H9 (cell line): ENCODE measurements around the gene DBX2. TPM values are rescaled to one million over a fixed set of nuclear protein-coding genes. Genes with fewer than 3 reads are reported as not detected.

Experiments
- DNase-seq: peaks from one replicate; pipeline ENCODE4 v3.0.0-alpha.2; 2017
- H2AFZ ChIP-seq: one replicate; pipeline ENCODE4 v1.6.1; 2013; ENCODE audit warnings: mild to moderate bottlenecking, low read length, control low read depth, moderate library complexity
- H2AK5ac ChIP-seq: 2 replicates; pipeline ENCODE4 v1.6.1; 2013; ENCODE audit warnings: low read length, control low read depth, mixed read lengths; ENCODE audit not compliant: insufficient read length
- H2BK120ac ChIP-seq: one replicate; pipeline ENCODE4 v1.6.1; 2013; ENCODE audit warnings: low read depth, mild to moderate bottlenecking, low read length, control low read depth, inconsistent platforms; ENCODE audit not compliant: poor library complexity, severe bottlenecking
- H2BK12ac ChIP-seq: 2 replicates; pipeline ENCODE4 v1.6.1; 2013; ENCODE audit warnings: low read length, control low read depth, mixed read lengths, low read depth; ENCODE audit not compliant: insufficient read length
- H2BK15ac ChIP-seq: 2 replicates; pipeline ENCODE4 v1.6.1; 2013; ENCODE audit warnings: low read depth, low read length, control low read depth
- H2BK20ac ChIP-seq: one replicate; pipeline ENCODE4 v1.6.1; 2013; ENCODE audit warnings: low read depth, mild to moderate bottlenecking, low read length, control low read depth, inconsistent platforms; ENCODE audit not compliant: poor library complexity, severe bottlenecking
- H2BK5ac ChIP-seq: 2 replicates; pipeline ENCODE4 v1.6.1; 2013; ENCODE audit warnings: low read length, control low read depth, mixed read lengths; ENCODE audit not compliant: insufficient read length
- H3K14ac ChIP-seq: 2 replicates; pipeline ENCODE4 v1.6.1; 2013; ENCODE audit warnings: low read length, control low read depth; ENCODE audit not compliant: insufficient read depth
- H3K18ac ChIP-seq: 2 replicates; pipeline ENCODE4 v1.6.1; 2013; ENCODE audit warnings: low read depth, mild to moderate bottlenecking, mixed read lengths, low read length, control low read depth; ENCODE audit not compliant: insufficient read length
- H3K23ac ChIP-seq: 2 replicates; pipeline ENCODE4 v1.6.1; 2013; ENCODE audit warnings: low read length, control low read depth, mixed read lengths, low read depth; ENCODE audit not compliant: insufficient read length
- H3K23me2 ChIP-seq: 2 replicates; pipeline ENCODE4 v1.6.1; 2013; ENCODE audit warnings: low read depth, mild to moderate bottlenecking, mixed read lengths, low read length, control low read depth; ENCODE audit not compliant: insufficient read length, poor library complexity, severe bottlenecking
- H3K27ac ChIP-seq: 2 replicates; pipeline ENCODE4 v1.5.1; 2013; ENCODE audit warnings: low read length, control low read depth, mixed read lengths, low read depth; ENCODE audit not compliant: insufficient read length
- H3K27me3 ChIP-seq: 2 replicates; pipeline ENCODE4 v1.6.1; 2013; ENCODE audit warnings: low read length, control low read depth, inconsistent platforms; ENCODE audit not compliant: insufficient read depth
- H3K4ac ChIP-seq: 2 replicates; pipeline ENCODE4 v1.6.1; 2013; ENCODE audit warnings: low read depth, mild to moderate bottlenecking, control low read depth, inconsistent platforms, low read length, moderate library complexity
- H3K4me1 ChIP-seq: 2 replicates; pipeline ENCODE4 v1.6.1; 2013; ENCODE audit warnings: low read length, control low read depth, inconsistent platforms; ENCODE audit not compliant: insufficient read depth
- H3K4me2 ChIP-seq: 2 replicates; pipeline ENCODE4 v1.6.1; 2013; ENCODE audit warnings: low read length, control low read depth, mixed read lengths; ENCODE audit not compliant: insufficient read length, insufficient read depth
- H3K56ac ChIP-seq: 2 replicates; pipeline ENCODE4 v1.6.1; 2013; ENCODE audit warnings: low read depth, mild to moderate bottlenecking, mixed read lengths, low read length, control low read depth; ENCODE audit not compliant: insufficient read length
- H3K79me1 ChIP-seq: 2 replicates; pipeline ENCODE4 v1.6.1; 2013; ENCODE audit warnings: low read depth, mild to moderate bottlenecking, moderate library complexity, low read length, control low read depth, inconsistent platforms; ENCODE audit not compliant: insufficient read depth, poor library complexity, severe bottlenecking
- H3K79me2 ChIP-seq: 2 replicates; pipeline ENCODE4 v1.6.1; 2013; ENCODE audit warnings: low read length, control low read depth, inconsistent platforms; ENCODE audit not compliant: insufficient read depth
- H3K9ac ChIP-seq: 2 replicates; pipeline ENCODE4 v1.6.1; 2013; ENCODE audit warnings: low read length, control low read depth, mixed read lengths; ENCODE audit not compliant: insufficient read length; ENCODE audit errors: extremely low read depth
- H3K9me3 ChIP-seq: one replicate; pipeline ENCODE4 v1.6.1; 2013; ENCODE audit warnings: low read depth, low read length, inconsistent platforms; ENCODE audit not compliant: control insufficient read depth
- H3T11ph ChIP-seq: one replicate; pipeline ENCODE4 v1.6.1; 2013; ENCODE audit warnings: mild to moderate bottlenecking, low read length, control low read depth, inconsistent platforms
- H4K20me1 ChIP-seq: one replicate; pipeline ENCODE4 v1.6.1; 2013; ENCODE audit not compliant: control insufficient read depth, insufficient read length, insufficient read depth
- H4K5ac ChIP-seq: 2 replicates; pipeline ENCODE4 v1.6.1; 2013; ENCODE audit warnings: low read depth, mild to moderate bottlenecking, mixed read lengths, low read length, control low read depth; ENCODE audit not compliant: insufficient read length
- H4K8ac ChIP-seq: replicated peaks from 2 replicates; pipeline ENCODE4 v1.6.1; 2013; ENCODE audit warnings: low read length, control low read depth, mixed read lengths, low read depth; ENCODE audit not compliant: insufficient read length
- H4K91ac ChIP-seq: 2 replicates; pipeline ENCODE4 v1.6.1; 2013; ENCODE audit warnings: low read depth, mild to moderate bottlenecking, moderate library complexity, mixed read lengths, low read length, control low read depth; ENCODE audit not compliant: insufficient read length
- H3K27ac Mint-ChIP-seq, 3 experiments: 2 replicates in 2 of 3; 3 replicates in 1 of 3; pipeline ENCODE4 v1.8.0; 2020 to 2021; ENCODE audit warnings: mixed read lengths in 3 of 3, mild to moderate bottlenecking in 1 of 3, moderate library complexity in 1 of 3
- H3K27me3 Mint-ChIP-seq: 2 replicates; pipeline ENCODE4 v1.8.0; 2021; ENCODE audit warnings: low read depth, mild to moderate bottlenecking, moderate library complexity, mixed read lengths
- H3K36me3 Mint-ChIP-seq, 3 experiments: 2 replicates in 2 of 3; 3 replicates in 1 of 3; pipeline ENCODE4 v1.8.0; 2020 to 2021; ENCODE audit warnings: low read depth in 3 of 3, mixed read lengths in 3 of 3; ENCODE audit not compliant: insufficient read depth in 1 of 3
- H3K4me1 Mint-ChIP-seq, 2 experiments: 2 replicates each; pipeline ENCODE4 v1.8.0; 2020; ENCODE audit warnings: mixed read lengths in 2 of 2
- H3K4me3 Mint-ChIP-seq, 2 experiments: 2 replicates in 1 of 2; 3 replicates in 1 of 2; pipeline ENCODE4 v1.8.0; 2020 to 2021; ENCODE audit warnings: mild to moderate bottlenecking in 2 of 2, mixed read lengths in 2 of 2, moderate library complexity in 1 of 2
- H3K9me3 Mint-ChIP-seq, 2 experiments: 2 replicates in 1 of 2; 3 replicates in 1 of 2; pipeline ENCODE4 v1.8.0; 2020; ENCODE audit warnings: mild to moderate bottlenecking in 2 of 2, mixed read lengths in 2 of 2, moderate library complexity in 1 of 2
- CTCF ChIP-seq: fragments of 200-600 bp; sonication (generic); conservative IDR thresholded peaks from 3 replicates; pipeline ENCODE4 v1.8.0; 2021; ENCODE audit warnings: antibody characterized with exemption, mild to moderate bottlenecking
- whole genome bisulfite sequencing: extraction: QIAGEN DNeasy Blood & Tissue Kit; methylation state at CpG from one replicate; pipeline ENCODE4 v1.1.7; 2013; ENCODE audit warnings: missing lambda C conversion rate, low lambda C conversion rate, mixed read lengths; ENCODE audit not compliant: insufficient read length; ENCODE audit errors: extremely low coverage; 5-methylcytosine and 5-hydroxymethylcytosine counted together
- total RNA-seq: library from RNA; stranded (reverse); gene quantifications from 2 replicates; pipeline ENCODE4 v1.2.1, GENCODE V29; 2021

Gene DBX2
- total RNA-seq, 1 experiment from 2014 or later: not detected

DNA sequence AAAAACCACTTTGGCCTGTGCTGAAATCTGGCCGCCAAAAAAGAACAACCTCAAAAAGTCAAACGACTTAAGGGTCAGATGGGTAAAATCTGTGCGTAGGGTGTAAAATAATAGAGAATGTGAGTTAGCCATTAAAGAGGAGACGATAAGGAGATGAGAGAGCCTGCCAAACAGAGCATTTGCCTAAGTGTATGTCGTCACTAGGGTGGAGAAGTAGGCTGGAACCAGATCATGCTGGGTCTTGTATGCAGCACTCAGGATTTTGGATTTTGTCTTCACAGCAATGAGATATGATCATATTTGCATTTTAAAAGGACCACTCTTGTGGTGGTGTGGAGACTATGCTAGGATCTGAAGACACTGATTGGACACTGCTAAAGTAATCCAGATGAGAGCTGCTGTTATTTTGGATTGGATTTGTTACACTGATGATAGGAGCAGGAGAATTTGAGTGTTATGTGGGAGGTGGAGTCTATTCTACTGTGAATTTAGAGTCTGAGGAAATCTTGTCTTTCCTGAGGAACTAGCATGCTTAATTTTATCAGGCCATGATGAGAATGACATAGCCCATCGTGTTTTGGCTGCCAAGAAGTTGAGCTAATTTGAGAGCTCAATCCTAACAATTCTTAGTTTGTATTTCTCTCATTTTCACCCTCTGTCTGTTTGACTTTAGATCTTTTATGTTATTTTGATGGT is 24.8 kb upstream of the DBX2 start:
- Histone ChIP-seq H4K5ac (no peak overlapping the region), H3K9me3 (no peaks in the 10 kb centered on the region), H3K23ac (no peak overlapping the region), H3K79me2 (no peaks in the 10 kb centered on the region), H3K27me3 (no peaks in the 10 kb centered on the region), H3K23me2 (no peaks in the 10 kb centered on the region), H3K79me1 (no peaks in the 10 kb centered on the region), H2BK5ac (no peak overlapping the region), H3K27ac (no peak overlapping the region), H2BK20ac (no peak overlapping the region), H3T11ph (no peak overlapping the region), H3K4ac (no peak overlapping the region), H2AK5ac (no peak overlapping the region), H3K4me2 (no peak overlapping the region), H4K8ac (no peak overlapping the region), H3K9ac (no peak overlapping the region), H3K56ac (no peak overlapping the region), H4K91ac (no peak overlapping the region), H2BK12ac (no peak overlapping the region), H2BK15ac (no peak overlapping the region), H3K14ac (no peak overlapping the region), H2BK120ac (no peak overlapping the region), H3K4me1 (peaks cover 14% of the 10 kb centered on the region), H4K20me1 (no peaks in the 10 kb centered on the region), H2AFZ (no peak overlapping the region), H3K18ac (no peak overlapping the region)
- H3K36me3 Mint-ChIP-seq: no peaks in the 10 kb centered on the region
- H3K9me3 Mint-ChIP-seq: no peaks in the 10 kb centered on the region
- TF ChIP-seq CTCF: no peak
- peaks cover 37 to 46% of the 10 kb centered on the region in 2 experiments for H3K4me1 Mint-ChIP-seq
- no peak for DNase-seq
- no peaks in the 10 kb centered on the region for H3K27me3 Mint-ChIP-seq
- H3K27ac Mint-ChIP-seq: peak overlapping the region in 1 of 3 experiments; percentile 71; a peak in 1 of 7 replicates
- no CpG with 5 or more reads among the region's 6 CpGs for WGBS
- no peak overlapping the region for H3K4me3 Mint-ChIP-seq
